ENCODE data around the gene ZNF625. TPM values are rescaled to one million over a fixed set of nuclear protein-coding genes. Genes with fewer than 3 reads are reported as not detected.

The ZNF625 gene
- total RNA-seq, 2 experiments from 2014 or later, result 0.56 to 0.85 TPM

- Mint-ChIP-seq H3K9me3 (peaks cover 5% of the 10 kb centered on the region), H3K36me3 (ENCODE audit: low read depth) (peaks cover 18% of the 10 kb centered on the region), H3K27me3 (no peaks in the 10 kb centered on the region), H3K4me1 (ENCODE audit: low read depth) (no peaks in the 10 kb centered on the region), H3K4me3 (no peak overlapping the region), H3K27ac (no peak overlapping the region)
- H3K27ac ChIP-seq (ENCODE audit: low read depth in 1 of 2, low read length in 2 of 2), result no peak overlapping the region
- intact Hi-C loops (cut with DNase I, micrococcal nuclease), result no loop called here
- H3K27me3 ChIP-seq (ENCODE audit: control insufficient read depth in 1 of 2, insufficient read depth in 2 of 2, low read length in 2 of 2), result no peaks in the 10 kb centered on the region
- POLR2A ChIA-PET, result no interaction called here
- no peak overlapping the region for H3K4me3 ChIP-seq (ENCODE audit: low read length)
- no peaks in the 10 kb centered on the region for H3K36me3 ChIP-seq (ENCODE audit: insufficient read depth, low read length)
- CTCF ChIA-PET, result interaction anchor here (0.7 to 1.7 kb wide), 4 partner anchors 11 to 328 kb away, joined by 3 to 10 read pairs (median 4); partner anchors contain the start of genes ZNF20 and ZNF491
- peaks cover 16 to 21% of the 10 kb centered on the region in 2 experiments for H3K9me3 ChIP-seq (ENCODE audit: control insufficient read depth in 1 of 2, insufficient read depth in 1 of 2, low read length in 2 of 2)
- TF ChIP-seq, protein P1, sequence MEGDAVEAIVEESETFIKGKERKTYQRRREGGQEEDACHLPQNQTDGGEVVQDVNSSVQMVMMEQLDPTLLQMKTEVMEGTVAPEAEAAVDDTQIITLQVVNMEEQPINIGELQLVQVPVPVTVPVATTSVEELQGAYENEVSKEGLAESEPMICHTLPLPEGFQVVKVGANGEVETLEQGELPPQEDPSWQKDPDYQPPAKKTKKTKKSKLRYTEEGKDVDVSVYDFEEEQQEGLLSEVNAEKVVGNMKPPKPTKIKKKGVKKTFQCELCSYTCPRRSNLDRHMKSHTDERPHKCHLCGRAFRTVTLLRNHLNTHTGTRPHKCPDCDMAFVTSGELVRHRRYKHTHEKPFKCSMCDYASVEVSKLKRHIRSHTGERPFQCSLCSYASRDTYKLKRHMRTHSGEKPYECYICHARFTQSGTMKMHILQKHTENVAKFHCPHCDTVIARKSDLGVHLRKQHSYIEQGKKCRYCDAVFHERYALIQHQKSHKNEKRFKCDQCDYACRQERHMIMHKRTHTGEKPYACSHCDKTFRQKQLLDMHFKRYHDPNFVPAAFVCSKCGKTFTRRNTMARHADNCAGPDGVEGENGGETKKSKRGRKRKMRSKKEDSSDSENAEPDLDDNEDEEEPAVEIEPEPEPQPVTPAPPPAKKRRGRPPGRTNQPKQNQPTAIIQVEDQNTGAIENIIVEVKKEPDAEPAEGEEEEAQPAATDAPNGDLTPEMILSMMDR (IDR thresholded peaks at IDR 0.05), result peak; percentile 56
- ATAC-seq (ENCODE audit: poor library complexity), result no peak
- peak in 6 of 14 experiments; percentile 2 to 51 (median 16) for DNase-seq
- no peaks in the 10 kb centered on the region for H3K4me1 ChIP-seq (ENCODE audit: insufficient read depth, low read length)
These were observed 29.8 kb downstream of the ZNF625 start for GRCh38 chr19:12126707-12127106.

DNA sequence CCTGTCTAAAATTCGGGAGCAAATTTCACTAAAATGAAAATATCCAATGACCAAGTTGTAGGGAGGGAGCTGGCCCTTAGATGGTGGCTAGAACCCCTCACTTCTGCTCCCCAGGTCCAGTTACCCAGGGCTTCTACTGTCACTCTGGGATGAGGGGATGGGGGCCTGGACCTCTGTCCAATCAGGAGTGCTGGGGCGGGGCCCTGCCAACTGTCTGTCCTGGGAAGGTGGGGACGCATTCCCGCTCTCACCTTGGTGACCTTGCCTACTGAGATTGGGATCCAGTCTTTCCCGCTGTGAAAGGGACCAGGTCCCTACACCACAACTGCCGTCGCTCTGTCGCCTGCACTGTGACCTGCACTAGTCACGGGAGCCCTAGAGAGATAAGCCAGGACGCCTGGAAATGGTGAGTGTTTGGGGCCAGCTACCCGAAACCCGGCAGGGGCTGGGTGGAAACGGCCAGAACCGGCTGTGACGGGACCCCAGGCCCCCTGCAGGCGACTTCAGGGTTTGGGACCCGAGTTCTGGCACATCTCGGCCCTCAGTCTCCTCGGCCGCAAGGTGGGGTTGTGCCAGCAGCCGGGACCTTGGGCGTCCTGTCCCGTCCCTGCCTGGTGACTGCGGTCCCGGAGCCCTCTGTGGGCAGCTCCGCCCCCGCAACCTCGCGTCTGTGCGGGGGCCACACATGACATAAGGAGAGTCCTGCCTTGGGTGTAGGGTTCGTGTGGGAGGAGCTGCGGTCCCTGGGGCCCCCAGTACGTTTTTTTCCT lies 39.1 kb downstream of the ZNF625 start:
- CTCF ChIA-PET, result interaction anchor here (0.7 kb wide), 1 partner anchor 10 kb away, joined by 3 read pairs; no protein-coding TSS in a partner anchor
- Histone ChIP-seq H3K27ac (ENCODE audit: low read depth in 1 of 2, low read length in 2 of 2) (no peak overlapping the region), H3K27me3 (ENCODE audit: control insufficient read depth in 1 of 2, insufficient read depth in 2 of 2, low read length in 2 of 2) (no peaks in the 10 kb centered on the region), H3K9me3 (ENCODE audit: control insufficient read depth in 1 of 2, insufficient read depth in 1 of 2, low read length in 2 of 2) (peaks cover 0 to 20% of the 10 kb centered on the region in 2 experiments), H3K4me1 (ENCODE audit: insufficient read depth, low read length) (no peaks in the 10 kb centered on the region), H3K36me3 (ENCODE audit: insufficient read depth, low read length) (no peaks in the 10 kb centered on the region), H3K4me3 (ENCODE audit: low read length) (no peak overlapping the region)
- ATAC-seq (ENCODE audit: poor library complexity) (no peak), DNase-seq (no peak)
- peaks cover 7% of the 10 kb centered on the region for H3K36me3 Mint-ChIP-seq (ENCODE audit: low read depth)
- TF ChIP-seq, protein P1 (IDR thresholded peaks at IDR 0.05), result no peak
- POLR2A ChIA-PET, result no interaction called here
- no peak overlapping the region for H3K4me3 Mint-ChIP-seq
- H3K27me3 Mint-ChIP-seq, result no peaks in the 10 kb centered on the region
- no peaks in the 10 kb centered on the region for H3K9me3 Mint-ChIP-seq
- H3K27ac Mint-ChIP-seq, result no peak overlapping the region
- no peaks in the 10 kb centered on the region for H3K4me1 Mint-ChIP-seq (ENCODE audit: low read depth)
- intact Hi-C loops (cut with DNase I, micrococcal nuclease), result no loop called here

DNA sequence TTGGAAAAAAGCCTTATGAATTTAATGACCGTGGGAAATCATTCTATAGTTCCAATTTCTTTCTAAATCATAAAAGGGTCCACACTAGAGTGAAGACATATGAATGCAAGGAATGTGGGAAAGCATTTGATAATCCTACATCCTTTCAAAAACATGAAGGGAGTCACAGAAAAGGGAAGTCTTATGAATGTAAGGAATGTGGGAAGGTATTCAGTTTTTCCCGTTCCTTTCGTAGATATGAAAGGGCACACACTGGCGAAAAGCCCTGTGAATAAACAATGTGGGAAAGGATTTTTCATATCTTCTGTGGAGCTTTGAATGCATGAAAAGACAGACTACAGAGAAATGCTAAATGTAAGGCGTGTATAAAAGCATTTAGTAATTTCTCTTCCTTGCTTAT lies 43.4 kb downstream of the ZNF625 start:
- Histone ChIP-seq H3K9me3 (ENCODE audit: control insufficient read depth in 1 of 2, insufficient read depth in 1 of 2, low read length in 2 of 2) (peaks cover 0 to 20% of the 10 kb centered on the region in 2 experiments), H3K4me1 (ENCODE audit: insufficient read depth, low read length) (no peaks in the 10 kb centered on the region), H3K4me3 (ENCODE audit: low read length) (no peak overlapping the region), H3K27me3 (ENCODE audit: control insufficient read depth in 1 of 2, insufficient read depth in 2 of 2, low read length in 2 of 2) (no peaks in the 10 kb centered on the region), H3K36me3 (ENCODE audit: insufficient read depth, low read length) (no peaks in the 10 kb centered on the region), H3K27ac (ENCODE audit: low read depth in 1 of 2, low read length in 2 of 2) (no peak overlapping the region)
- Mint-ChIP-seq H3K9me3 (peaks cover 3% of the 10 kb centered on the region), H3K4me3 (no peak overlapping the region), H3K4me1 (ENCODE audit: low read depth) (no peaks in the 10 kb centered on the region), H3K36me3 (ENCODE audit: low read depth) (peaks cover 13% of the 10 kb centered on the region), H3K27me3 (no peaks in the 10 kb centered on the region), H3K27ac (no peak overlapping the region)
- TF ChIP-seq, protein P1 (IDR thresholded peaks at IDR 0.05), result no peak
- ChIA-PET POLR2A (no interaction called here), CTCF (no interaction called here)
- intact Hi-C loops (cut with DNase I, micrococcal nuclease), result no loop called here
- no peak for DNase-seq
- ATAC-seq (ENCODE audit: poor library complexity), result no peak
